ENCODE measurements around the gene LYAR. TPM values are rescaled to one million over a fixed set of nuclear protein-coding genes. Genes with fewer than 3 reads are reported as not detected.

Gene LYAR
- total and polyA plus RNA-seq, 2 of the 13 experiments (the other 11 are each of a cell fraction or from before 2014, with no cell fraction given) = 7.8 to 94.2 TPM

DNA sequence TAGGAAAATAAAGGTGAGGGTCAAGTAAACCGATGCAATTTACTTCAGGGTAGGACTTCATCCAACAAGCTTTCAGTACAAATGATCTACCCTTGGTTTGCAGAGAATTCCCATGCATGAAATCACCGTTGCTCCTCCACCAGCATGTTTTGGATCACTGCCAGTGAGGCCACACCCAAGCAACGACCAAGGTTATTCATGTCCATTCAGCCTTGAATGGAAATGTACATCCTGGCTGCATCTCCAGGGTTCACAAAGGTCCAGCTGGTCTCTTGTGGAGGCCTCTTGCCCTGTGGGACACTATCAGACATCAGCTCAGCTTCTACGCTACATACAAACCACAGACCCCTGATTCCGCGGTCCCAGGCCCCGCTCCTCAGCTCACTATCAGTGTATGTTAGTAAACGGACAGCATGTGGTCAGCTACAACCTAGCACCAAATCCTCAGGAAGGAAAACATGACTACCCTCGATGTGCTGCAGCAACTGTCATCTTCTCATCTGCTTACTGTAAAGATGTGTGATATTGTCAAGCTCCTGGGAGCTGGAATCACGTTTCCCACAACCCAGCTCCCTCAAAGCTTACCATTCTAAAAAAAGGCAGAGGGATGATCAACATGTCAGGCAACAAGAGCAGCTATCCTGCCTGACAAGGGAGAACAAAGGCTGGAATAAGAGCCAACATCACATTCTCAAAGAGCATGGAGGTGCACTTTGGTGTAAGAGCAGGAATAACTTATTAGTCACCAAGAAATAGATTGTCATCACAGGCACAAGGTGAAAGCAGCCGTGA, 4.9 kb downstream of the LYAR start (continued):
- TF ChIP-seq, protein P1, sequence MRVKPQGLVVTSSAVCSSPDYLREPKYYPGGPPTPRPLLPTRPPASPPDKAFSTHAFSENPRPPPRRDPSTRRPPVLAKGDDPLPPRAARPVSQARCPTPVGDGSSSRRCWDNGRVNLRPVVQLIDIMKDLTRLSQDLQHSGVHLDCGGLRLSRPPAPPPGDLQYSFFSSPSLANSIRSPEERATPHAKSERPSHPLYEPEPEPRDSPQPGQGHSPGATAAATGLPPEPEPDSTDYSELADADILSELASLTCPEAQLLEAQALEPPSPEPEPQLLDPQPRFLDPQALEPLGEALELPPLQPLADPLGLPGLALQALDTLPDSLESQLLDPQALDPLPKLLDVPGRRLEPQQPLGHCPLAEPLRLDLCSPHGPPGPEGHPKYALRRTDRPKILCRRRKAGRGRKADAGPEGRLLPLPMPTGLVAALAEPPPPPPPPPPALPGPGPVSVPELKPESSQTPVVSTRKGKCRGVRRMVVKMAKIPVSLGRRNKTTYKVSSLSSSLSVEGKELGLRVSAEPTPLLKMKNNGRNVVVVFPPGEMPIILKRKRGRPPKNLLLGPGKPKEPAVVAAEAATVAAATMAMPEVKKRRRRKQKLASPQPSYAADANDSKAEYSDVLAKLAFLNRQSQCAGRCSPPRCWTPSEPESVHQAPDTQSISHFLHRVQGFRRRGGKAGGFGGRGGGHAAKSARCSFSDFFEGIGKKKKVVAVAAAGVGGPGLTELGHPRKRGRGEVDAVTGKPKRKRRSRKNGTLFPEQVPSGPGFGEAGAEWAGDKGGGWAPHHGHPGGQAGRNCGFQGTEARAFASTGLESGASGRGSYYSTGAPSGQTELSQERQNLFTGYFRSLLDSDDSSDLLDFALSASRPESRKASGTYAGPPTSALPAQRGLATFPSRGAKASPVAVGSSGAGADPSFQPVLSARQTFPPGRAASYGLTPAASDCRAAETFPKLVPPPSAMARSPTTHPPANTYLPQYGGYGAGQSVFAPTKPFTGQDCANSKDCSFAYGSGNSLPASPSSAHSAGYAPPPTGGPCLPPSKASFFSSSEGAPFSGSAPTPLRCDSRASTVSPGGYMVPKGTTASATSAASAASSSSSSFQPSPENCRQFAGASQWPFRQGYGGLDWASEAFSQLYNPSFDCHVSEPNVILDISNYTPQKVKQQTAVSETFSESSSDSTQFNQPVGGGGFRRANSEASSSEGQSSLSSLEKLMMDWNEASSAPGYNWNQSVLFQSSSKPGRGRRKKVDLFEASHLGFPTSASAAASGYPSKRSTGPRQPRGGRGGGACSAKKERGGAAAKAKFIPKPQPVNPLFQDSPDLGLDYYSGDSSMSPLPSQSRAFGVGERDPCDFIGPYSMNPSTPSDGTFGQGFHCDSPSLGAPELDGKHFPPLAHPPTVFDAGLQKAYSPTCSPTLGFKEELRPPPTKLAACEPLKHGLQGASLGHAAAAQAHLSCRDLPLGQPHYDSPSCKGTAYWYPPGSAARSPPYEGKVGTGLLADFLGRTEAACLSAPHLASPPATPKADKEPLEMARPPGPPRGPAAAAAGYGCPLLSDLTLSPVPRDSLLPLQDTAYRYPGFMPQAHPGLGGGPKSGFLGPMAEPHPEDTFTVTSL (CRISPR knock-in tag; IDR thresholded peaks at IDR 0.05; ENCODE audit: borderline replicate concordance) = 0 out of 2 replicates have a peak, but pooled peaks have one; percentile 22
- TF ChIP-seq, protein P2, sequence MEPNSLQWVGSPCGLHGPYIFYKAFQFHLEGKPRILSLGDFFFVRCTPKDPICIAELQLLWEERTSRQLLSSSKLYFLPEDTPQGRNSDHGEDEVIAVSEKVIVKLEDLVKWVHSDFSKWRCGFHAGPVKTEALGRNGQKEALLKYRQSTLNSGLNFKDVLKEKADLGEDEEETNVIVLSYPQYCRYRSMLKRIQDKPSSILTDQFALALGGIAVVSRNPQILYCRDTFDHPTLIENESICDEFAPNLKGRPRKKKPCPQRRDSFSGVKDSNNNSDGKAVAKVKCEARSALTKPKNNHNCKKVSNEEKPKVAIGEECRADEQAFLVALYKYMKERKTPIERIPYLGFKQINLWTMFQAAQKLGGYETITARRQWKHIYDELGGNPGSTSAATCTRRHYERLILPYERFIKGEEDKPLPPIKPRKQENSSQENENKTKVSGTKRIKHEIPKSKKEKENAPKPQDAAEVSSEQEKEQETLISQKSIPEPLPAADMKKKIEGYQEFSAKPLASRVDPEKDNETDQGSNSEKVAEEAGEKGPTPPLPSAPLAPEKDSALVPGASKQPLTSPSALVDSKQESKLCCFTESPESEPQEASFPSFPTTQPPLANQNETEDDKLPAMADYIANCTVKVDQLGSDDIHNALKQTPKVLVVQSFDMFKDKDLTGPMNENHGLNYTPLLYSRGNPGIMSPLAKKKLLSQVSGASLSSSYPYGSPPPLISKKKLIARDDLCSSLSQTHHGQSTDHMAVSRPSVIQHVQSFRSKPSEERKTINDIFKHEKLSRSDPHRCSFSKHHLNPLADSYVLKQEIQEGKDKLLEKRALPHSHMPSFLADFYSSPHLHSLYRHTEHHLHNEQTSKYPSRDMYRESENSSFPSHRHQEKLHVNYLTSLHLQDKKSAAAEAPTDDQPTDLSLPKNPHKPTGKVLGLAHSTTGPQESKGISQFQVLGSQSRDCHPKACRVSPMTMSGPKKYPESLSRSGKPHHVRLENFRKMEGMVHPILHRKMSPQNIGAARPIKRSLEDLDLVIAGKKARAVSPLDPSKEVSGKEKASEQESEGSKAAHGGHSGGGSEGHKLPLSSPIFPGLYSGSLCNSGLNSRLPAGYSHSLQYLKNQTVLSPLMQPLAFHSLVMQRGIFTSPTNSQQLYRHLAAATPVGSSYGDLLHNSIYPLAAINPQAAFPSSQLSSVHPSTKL (CRISPR knock-in tag; IDR thresholded peaks at IDR 0.05) = peak; percentile 44; the same call in 1 of the 2 replicates
- TF ChIP-seq SOX13 (IDR thresholded peaks at IDR 0.05) (no peak), SOX13 (CRISPR knock-in tag; conservative IDR thresholded peaks at IDR 0.05 in 1 of 2, IDR thresholded peaks at IDR 0.05 in 1 of 2) (peak in 1 of 2 experiments; percentile 35; a peak in 1 of 4 replicates), SALL1 (CRISPR knock-in tag; IDR thresholded peaks at IDR 0.05) (0 out of 2 replicates have a peak, but pooled peaks have one; percentile 16), SATB2 (CRISPR knock-in tag; IDR thresholded peaks at IDR 0.05) (no peak), NR2F6 (IDR thresholded peaks at IDR 0.05) (peak; percentile 37; the same call in 1 of the 2 replicates), NR2F6 (CRISPR knock-in tag; IDR thresholded peaks at IDR 0.05) (no peak), ZNF468 (CRISPR knock-in tag; IDR thresholded peaks at IDR 0.05) (no peak), NFATC3 (CRISPR knock-in tag; IDR thresholded peaks at IDR 0.05) (no peak), EP300 (IDR thresholded peaks at IDR 0.05; ENCODE audit: low read depth in 2 of 2, low read length in 2 of 2) (peak in 1 of 2 experiments; percentile 25; a peak in 1 of 4 replicates), EP300 (CRISPR knock-in tag; IDR thresholded peaks at IDR 0.05; ENCODE audit: borderline replicate concordance) (no peak), ZBTB38 (CRISPR knock-in tag; IDR thresholded peaks at IDR 0.05) (0 out of 2 replicates have a peak, but pooled peaks have one; percentile 25)
- TF ChIP-seq, protein P3, sequence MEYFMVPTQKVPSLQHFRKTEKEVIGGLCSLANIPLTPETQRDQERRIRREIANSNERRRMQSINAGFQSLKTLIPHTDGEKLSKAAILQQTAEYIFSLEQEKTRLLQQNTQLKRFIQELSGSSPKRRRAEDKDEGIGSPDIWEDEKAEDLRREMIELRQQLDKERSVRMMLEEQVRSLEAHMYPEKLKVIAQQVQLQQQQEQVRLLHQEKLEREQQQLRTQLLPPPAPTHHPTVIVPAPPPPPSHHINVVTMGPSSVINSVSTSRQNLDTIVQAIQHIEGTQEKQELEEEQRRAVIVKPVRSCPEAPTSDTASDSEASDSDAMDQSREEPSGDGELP (IDR thresholded peaks at IDR 0.05; ENCODE audit: borderline replicate concordance, low read depth) = peak; percentile 24; the same call in 1 of the 2 replicates

Data from HepG2 (cell line).